Mucosa of stomach (tissue), 1 donor: Measurements from ENCODE around the gene ZNF8.
"Not testable (repeated sequence)": the region's sequence is repeated elsewhere in the genome, so short reads cannot be mapped to it uniquely, and the experiment has no call there.

Source experiments
- H3K27me3 ChIP-seq: one replicate; pipeline ENCODE4 v1.7.0; 2013; ENCODE audit warnings: mild to moderate bottlenecking, low read length; ENCODE audit not compliant: control insufficient read depth, insufficient read depth
- H3K36me3 ChIP-seq: one replicate; pipeline ENCODE4 v1.7.0; 2013; ENCODE audit warnings: low read length; ENCODE audit not compliant: control insufficient read depth, insufficient read depth
- H3K4me1 ChIP-seq: one replicate; pipeline ENCODE4 v1.7.0; 2013; ENCODE audit warnings: mild to moderate bottlenecking, low read length; ENCODE audit not compliant: control insufficient read depth, insufficient read depth
- H3K4me3 ChIP-seq: one replicate; pipeline ENCODE4 v1.7.0; 2013; ENCODE audit warnings: low read length
- H3K9ac ChIP-seq: one replicate; pipeline ENCODE4 v1.7.0; 2013; ENCODE audit warnings: mild to moderate bottlenecking, low read length, moderate library complexity
- H3K9me3 ChIP-seq: one replicate; pipeline ENCODE4 v1.7.0; 2013; ENCODE audit warnings: mild to moderate bottlenecking, low read length, moderate library complexity; ENCODE audit not compliant: control insufficient read depth
- donor health status: Pancreatic carcinoma.

The ZNF8 gene

DNA sequence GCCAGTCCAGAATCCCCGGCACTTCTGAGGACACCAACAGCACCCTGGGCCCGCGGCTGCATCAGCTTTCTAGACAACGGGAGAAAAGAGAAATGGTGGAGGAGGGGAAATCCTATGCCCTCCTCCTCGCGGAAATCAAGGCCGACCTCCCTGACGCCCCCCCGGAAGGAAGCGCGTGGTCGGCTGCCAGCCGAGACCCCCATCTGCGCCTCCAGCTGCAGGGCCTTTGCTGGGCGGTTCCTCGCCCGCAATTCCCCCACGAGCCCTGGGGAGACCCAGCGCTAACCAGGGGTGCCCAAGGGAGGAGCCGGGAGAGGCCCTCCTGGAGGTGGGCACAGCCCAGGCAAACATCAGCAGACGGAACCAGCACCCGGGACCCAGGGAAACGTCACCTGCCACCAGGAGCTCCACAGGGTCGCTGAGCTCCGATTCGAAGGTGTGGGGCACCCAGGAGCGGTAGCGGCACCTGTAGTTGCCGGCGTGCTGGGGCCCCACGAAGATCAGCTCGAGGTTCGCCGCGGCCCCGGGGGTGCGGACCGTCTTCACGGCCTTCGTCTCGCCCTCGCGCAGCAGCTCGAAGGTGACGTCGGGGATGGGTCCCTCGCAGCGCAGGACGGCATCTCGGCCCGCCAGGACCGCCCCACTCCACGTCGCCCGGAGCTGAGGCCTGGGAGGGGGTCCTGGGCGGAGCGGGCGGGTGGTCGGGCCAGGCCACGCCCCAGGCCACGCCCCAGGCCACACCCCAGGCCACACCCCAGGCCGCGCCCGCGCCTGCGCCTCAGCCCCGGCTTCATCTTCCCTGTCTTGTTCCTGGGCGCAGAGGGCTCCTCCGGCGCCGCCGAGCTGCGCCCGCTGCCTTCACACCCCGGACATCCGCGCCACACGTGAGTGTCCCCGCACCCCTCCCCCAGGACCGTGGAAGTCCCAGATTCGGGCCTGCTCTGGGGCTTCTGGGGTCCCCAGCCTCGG, 68.5 kb downstream of the ZNF8 start:
- Histone ChIP-seq H3K27me3 (peaks cover 52% of the 10 kb centered on the region), H3K4me1 (peaks cover 5% of the 10 kb centered on the region), H3K4me3 (no peak overlapping the region), H3K9me3 (no peaks in the 10 kb centered on the region), H3K36me3 (no peaks in the 10 kb centered on the region), H3K9ac (peak overlapping the region; percentile 41)

DNA sequence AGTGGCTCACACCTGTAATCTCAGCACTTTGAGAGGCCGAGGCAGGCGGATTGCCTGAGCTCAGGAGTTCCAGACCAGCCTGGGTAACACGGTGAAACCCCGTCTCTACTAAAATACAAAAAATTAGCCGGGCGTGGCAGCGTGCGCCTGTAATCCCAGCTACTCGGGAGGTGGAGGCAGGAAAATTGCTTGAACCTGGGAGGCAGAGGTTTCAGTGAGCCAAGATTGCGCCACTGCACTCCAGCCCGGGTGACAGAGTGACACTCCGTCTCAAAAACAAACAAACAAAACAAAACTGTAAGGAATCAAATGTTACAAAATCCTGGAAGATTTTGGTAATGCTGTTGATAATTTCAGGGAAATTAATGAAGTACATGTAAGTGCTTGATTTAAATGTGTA, 69.3 kb downstream of the ZNF8 start:
- H3K4me3 ChIP-seq, H3K9ac ChIP-seq: not testable (repeated sequence)
- H3K27me3 ChIP-seq, result peaks cover 60% of the 10 kb centered on the region

DNA sequence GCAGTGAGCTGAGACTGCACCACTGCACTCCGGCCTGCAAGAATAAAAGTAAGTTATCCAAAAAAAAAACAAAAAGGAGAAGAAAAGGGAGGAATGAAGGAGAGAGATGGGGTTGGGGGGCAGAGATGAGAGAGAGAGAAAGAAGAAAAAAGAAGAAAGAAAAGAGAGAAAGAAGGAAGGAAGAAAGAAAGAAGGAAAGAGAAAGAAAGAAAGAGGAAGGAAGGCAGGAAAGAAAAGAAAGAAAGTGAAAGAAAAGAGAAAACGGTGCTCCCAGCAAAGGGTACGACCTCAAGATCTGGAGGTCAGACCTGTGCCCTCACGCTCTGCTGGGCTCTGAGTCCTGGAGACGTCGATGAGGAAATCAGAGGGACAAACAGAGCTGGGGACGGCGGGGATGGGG, 70.8 kb downstream of the ZNF8 start:
- Histone ChIP-seq H3K9me3 (no peaks in the 10 kb centered on the region), H3K27me3 (peaks cover 70% of the 10 kb centered on the region), H3K4me1 (peaks cover 5% of the 10 kb centered on the region), H3K4me3 (no peak overlapping the region), H3K9ac (no peak overlapping the region), H3K36me3 (no peaks in the 10 kb centered on the region)

More for the DNA sequence above, 69.3 kb downstream of the ZNF8 start:
- not testable (repeated sequence) for H3K4me1 ChIP-seq, H3K9me3 ChIP-seq, H3K36me3 ChIP-seq

DNA sequence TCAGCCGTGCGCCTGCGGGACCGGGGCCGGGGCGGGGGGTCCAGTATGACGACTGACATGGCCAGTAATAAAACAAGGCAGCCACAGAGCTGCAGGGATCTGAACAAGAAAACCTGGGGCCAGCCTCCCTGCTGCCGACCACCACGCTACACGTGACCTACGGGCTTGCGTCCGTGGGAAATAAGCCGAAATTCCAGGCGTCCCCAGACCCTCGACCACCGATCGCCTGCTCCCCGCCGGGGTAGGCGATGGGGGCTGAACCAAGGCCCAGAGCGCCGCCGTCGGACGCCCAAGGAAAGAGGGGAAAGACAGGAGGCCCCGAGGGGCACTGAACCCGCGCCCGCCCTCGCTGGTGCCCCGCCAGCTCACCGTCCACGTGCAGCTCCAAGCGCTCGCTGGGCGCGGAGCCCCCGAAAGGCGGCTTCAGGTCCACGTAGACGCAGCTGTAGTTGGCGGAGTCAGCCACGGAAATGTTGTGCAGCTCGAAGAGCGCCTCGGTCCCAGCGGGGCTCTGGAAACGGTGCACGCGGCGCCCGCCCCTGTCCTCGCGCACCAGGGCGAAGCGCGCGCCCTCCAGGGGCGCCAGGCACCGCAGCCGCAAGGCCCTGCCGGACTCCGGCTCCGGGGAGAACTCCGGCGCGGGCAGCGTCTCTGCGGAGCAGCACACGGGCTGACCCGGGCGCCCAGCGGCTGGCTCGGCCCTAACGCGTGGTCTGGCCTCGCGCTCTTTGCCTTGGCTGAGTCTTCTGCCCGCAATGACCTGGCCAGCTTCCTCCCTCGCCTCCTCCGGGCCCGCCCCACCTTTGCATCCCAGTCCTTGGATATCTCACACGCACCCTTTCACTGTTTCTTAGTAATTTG, 71.5 kb downstream of the ZNF8 start:
- Histone ChIP-seq H3K4me3 (no peak overlapping the region), H3K9ac (no peak overlapping the region), H3K27me3 (peaks cover 72% of the 10 kb centered on the region), H3K36me3 (no peaks in the 10 kb centered on the region), H3K4me1 (peaks cover 5% of the 10 kb centered on the region), H3K9me3 (no peaks in the 10 kb centered on the region)

DNA sequence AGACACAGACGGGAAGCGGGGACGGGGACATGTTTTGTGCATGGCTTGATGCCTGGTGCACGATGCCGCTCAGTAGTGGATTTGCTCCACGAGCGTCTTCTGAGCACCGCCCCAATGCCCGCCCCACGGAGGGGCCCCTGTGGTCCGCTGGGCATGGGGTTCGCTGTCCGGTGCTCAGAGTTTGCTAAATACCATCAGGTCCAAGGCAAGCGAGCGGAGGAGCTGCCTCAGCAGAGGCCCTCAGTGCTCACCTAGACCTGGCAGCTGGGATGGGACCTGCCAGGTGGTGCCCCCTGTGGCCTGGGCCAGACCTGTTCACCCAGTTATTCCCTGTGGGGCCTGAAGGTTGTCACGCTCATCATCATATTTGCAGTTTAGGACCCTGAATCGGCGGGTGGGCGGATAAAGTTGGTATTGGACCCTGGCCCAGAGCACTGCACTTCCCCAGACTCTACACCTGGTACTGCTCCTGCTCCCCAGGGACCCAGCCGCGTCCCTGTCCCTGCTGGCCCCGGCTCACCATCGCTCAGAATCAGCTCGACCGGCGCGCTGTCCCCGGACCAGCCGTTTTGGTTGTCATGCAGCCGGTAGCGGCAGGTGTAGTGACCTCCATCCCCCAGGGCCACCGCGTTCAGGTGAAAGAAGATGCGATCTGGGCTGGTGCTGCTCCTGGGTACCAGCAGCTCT, 72.3 kb downstream of the ZNF8 start:
- H3K4me3 ChIP-seq, result no peak overlapping the region
- peaks cover 80% of the 10 kb centered on the region for H3K27me3 ChIP-seq
- H3K4me1 ChIP-seq, result peaks cover 5% of the 10 kb centered on the region
- no peaks in the 10 kb centered on the region for H3K36me3 ChIP-seq
- H3K9me3 ChIP-seq, result no peaks in the 10 kb centered on the region
- H3K9ac ChIP-seq, result no peak overlapping the region

DNA sequence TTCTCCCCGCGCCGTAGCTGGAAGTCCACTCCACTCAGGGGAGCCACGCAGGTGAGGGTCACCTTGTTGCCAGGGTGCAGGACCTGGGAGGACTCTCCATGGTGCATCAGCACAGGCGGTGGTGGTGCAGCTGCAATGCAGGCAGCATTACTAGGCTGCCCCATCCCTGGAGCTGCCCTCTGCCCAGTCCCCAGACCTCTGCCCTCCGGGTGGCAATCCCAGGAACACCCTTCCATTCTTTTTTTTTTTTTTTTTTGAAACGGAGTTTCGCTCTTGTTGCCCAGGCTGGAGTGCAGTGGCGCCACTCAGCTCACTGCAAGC, 72.8 kb downstream of the ZNF8 start:
- Histone ChIP-seq H3K4me1 (peaks cover 5% of the 10 kb centered on the region), H3K36me3 (no peaks in the 10 kb centered on the region), H3K27me3 (peaks cover 84% of the 10 kb centered on the region), H3K9me3 (no peaks in the 10 kb centered on the region), H3K9ac (no peak overlapping the region), H3K4me3 (no peak overlapping the region)

DNA sequence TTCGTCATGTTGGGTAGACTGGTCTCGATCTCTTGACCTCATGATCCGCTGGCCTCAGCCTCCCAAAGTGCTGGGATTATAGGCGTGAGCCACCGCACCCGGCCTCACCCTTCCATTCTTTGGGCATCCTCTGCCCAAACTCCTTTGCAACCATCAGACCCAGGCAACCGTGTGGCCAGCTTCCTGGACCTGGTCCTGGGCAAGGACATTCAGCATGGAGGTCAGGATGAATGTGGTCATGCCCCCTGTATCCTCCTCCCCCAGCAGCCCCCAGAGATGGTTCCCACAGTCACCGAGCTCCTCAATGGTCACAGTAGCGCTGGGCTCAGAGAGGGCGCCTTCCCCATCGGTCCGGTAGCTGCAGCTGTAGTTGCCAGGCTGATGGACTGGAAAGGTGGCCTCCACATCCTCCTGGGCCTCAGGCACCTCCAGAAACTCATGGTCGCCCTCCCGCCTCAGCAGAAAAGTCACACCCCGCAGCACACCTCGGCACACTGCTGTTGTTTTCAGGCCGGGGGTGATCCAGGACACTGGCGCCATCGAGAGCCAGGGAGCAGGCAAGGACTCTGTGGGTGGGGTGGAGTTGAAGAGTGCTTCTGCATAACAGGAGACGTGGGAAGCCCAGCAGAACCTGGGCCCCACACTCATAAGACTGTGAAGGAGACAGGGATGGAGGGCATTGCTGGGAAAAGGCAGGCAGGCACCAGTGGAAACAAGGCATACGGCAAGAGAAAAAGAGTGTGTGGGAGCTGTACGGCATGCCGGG, 73.4 kb downstream of the ZNF8 start:
- Histone ChIP-seq H3K9me3 (no peaks in the 10 kb centered on the region), H3K9ac (no peak overlapping the region), H3K4me1 (peaks cover 2% of the 10 kb centered on the region), H3K4me3 (no peak overlapping the region), H3K36me3 (no peaks in the 10 kb centered on the region), H3K27me3 (peaks cover 83% of the 10 kb centered on the region)
